PFSK-1 (cell line): ENCODE measurements around the gene IRAK1.

ENCODE experiments used
- FOXP2 ChIP-seq: optimal IDR thresholded peaks from 2 replicates; pipeline ENCODE3; 2011; ENCODE audit warnings: borderline replicate concordance, control low read depth, inconsistent platforms; ENCODE audit not compliant: insufficient read depth; ENCODE audit errors: extremely low read length, extremely low read depth
- POLR2AphosphoS5 ChIP-seq: IDR thresholded peaks from 2 replicates; pipeline ENCODE4 v1.6.1; 2012; ENCODE audit warnings: low read depth, mild to moderate bottlenecking, control low read depth, low read length, moderate library complexity
- SIN3A ChIP-seq: IDR thresholded peaks from 2 replicates; pipeline ENCODE4 v1.6.1; 2012; ENCODE audit warnings: mild to moderate bottlenecking, low read length, moderate library complexity, borderline replicate concordance; ENCODE audit not compliant: insufficient read depth
- TAF1 ChIP-seq: IDR thresholded peaks from 2 replicates; pipeline ENCODE4 v1.6.1; 2012; ENCODE audit warnings: low read length, control low read depth, borderline replicate concordance; ENCODE audit not compliant: insufficient read depth
- TF ChIP-seq, protein P1 (sequence below), 2 experiments: IDR thresholded peaks; 2 replicates each; pipeline versions ENCODE4 v1.6.1 to v1.8.0; 2011 to 2012; ENCODE audit warnings: low read depth in 2 of 2, low read length in 2 of 2, control low read depth in 1 of 2, inconsistent platforms in 1 of 2, mild to moderate bottlenecking in 1 of 2, moderate library complexity in 1 of 2; ENCODE audit not compliant: insufficient read depth in 1 of 2

The IRAK1 gene

GRCh38 chrX:154026136-154027021, 6.7 kb upstream of the IRAK1 start:
- TF ChIP-seq POLR2AphosphoS5 (no peak), TAF1 (no peak), SIN3A (no peak), FOXP2 (no peak)
- TF ChIP-seq, protein P1, sequence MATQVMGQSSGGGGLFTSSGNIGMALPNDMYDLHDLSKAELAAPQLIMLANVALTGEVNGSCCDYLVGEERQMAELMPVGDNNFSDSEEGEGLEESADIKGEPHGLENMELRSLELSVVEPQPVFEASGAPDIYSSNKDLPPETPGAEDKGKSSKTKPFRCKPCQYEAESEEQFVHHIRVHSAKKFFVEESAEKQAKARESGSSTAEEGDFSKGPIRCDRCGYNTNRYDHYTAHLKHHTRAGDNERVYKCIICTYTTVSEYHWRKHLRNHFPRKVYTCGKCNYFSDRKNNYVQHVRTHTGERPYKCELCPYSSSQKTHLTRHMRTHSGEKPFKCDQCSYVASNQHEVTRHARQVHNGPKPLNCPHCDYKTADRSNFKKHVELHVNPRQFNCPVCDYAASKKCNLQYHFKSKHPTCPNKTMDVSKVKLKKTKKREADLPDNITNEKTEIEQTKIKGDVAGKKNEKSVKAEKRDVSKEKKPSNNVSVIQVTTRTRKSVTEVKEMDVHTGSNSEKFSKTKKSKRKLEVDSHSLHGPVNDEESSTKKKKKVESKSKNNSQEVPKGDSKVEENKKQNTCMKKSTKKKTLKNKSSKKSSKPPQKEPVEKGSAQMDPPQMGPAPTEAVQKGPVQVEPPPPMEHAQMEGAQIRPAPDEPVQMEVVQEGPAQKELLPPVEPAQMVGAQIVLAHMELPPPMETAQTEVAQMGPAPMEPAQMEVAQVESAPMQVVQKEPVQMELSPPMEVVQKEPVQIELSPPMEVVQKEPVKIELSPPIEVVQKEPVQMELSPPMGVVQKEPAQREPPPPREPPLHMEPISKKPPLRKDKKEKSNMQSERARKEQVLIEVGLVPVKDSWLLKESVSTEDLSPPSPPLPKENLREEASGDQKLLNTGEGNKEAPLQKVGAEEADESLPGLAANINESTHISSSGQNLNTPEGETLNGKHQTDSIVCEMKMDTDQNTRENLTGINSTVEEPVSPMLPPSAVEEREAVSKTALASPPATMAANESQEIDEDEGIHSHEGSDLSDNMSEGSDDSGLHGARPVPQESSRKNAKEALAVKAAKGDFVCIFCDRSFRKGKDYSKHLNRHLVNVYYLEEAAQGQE (IDR thresholded peaks at IDR 0.05; ENCODE audit: insufficient read depth in 1 of 2, low read depth in 2 of 2, low read length in 2 of 2) = no peak

DNA sequence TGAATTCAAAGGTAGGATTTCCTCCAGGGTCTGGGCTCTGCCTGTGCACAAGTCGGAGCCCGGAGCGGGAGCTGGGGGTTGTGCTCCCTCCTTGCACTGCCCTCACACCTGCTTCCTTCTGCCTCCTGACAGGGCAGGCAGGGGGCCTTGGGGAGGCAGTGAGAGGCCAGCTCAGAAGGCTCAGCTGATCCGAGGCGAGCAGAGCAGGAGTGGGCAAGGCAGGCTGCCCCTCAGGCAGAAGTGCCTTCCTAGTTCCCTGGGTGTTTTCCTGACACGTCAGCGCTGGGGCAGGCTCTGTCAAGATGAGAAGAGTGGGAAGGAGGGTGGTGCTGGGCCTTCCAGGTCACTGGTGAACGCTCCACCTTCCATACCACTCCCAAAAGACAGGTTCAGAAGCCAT, 5.5 kb upstream of the IRAK1 start:
- no peak for TF ChIP-seq POLR2AphosphoS5
- TF ChIP-seq TAF1 = no peak
- TF ChIP-seq, protein P1 (IDR thresholded peaks at IDR 0.05; ENCODE audit: insufficient read depth in 1 of 2, low read depth in 2 of 2, low read length in 2 of 2) = no peak
- TF ChIP-seq FOXP2 = no peak
- TF ChIP-seq SIN3A = no peak

- TF ChIP-seq FOXP2 (no peak), SIN3A (no peak), TAF1 (no peak), POLR2AphosphoS5 (no peak)
These were observed 4.6 kb upstream of the IRAK1 start for GRCh38 chrX:154024271-154024670.

DNA sequence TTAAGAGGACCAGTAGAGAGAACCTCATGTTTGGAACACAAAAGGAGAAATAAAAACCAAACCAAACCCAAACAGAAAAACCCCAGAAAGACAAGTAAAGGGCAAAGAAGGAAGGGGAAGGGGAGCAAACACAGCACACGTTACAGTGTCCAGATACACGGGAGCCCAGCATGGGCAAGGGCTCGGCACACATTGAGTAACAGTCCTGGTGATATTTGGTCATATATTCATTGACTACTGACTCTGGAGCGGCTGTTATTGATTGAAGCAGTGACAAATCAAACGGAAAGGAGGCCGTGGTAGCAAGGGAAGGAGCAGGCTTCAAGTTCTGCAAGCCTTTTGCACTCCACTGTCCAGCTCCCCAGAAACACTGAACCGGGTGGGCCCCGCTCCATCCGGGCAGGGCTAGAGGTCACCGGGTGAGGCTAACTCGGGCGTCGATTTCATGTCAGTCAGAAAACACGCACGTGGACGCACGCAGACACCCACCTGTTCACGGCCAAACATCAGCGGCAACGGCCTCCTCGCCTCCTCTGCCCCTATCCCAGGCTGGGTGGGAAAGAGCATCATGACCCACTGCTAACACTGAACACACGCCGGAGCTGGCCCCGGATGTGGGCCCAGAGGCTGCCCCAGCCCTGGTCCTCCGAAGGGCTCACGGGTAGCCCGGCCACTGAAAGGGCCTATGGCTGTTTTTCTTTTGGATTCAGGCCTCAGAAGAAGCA, 3.7 kb upstream of the IRAK1 start:
- no peak for TF ChIP-seq TAF1
- TF ChIP-seq SIN3A = no peak
- TF ChIP-seq POLR2AphosphoS5 = no peak
- TF ChIP-seq FOXP2 = no peak
- TF ChIP-seq, protein P1 (IDR thresholded peaks at IDR 0.05; ENCODE audit: insufficient read depth in 1 of 2, low read depth in 2 of 2, low read length in 2 of 2) = no peak

DNA sequence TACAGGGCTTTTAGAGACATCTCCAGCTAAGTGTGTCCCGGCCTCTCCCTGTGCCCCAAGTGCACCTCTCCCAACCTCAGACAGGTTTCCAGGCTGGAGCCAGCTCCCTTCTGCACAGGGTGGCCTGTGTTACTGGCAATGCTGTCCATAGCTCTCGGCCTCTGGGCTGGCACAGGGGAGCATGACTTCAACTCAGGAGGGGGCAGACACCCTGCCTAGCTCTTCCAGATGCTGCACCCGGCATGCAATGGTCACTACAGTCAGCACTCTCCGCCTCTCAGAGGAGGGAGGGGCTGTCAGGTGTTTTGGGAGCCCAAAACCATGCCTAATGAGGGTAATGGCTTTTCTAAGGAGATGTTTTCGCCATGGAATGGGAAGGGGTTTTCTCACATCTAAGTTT, 2.4 kb upstream of the IRAK1 start:
- TF ChIP-seq POLR2AphosphoS5 (no peak), SIN3A (no peak), FOXP2 (no peak), TAF1 (no peak)
